ENCODE measurements around the gene RNASEL. TPM values are rescaled to one million over a fixed set of nuclear protein-coding genes. Genes with fewer than 3 reads are reported as not detected.

Gene RNASEL
- total RNA-seq, 1 donor from 2014 or later, result 4.2 TPM

DNA sequence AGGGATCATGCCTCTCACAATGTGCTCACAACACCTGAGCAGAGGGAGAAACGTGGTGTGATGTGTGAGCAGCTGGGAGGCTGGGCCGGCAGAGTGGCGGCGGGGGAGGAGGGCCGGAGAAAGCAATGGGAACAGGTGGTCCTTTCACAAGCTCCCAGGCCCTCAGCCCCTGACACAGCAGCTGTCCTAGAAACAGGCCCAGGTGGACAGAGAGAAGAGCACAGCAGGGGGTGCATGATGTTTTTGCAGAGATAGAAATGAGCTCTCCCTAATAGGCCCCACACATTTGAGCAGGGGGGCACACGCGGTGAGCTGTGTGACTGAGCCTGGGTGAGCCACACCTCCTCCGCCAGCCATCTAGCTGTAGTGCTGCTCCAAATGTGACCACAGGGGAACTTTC lies 22.7 kb upstream of the RNASEL start:
- H3K9me3 Mint-ChIP-seq (ENCODE audit: low read depth), result no peaks in the 10 kb centered on the region
- H3K36me3 Mint-ChIP-seq (ENCODE audit: insufficient read depth), result no peaks in the 10 kb centered on the region
- no peak overlapping the region for H3K27ac Mint-ChIP-seq
- H3K27me3 Mint-ChIP-seq, result peaks cover 86% of the 10 kb centered on the region
- H3K4me3 Mint-ChIP-seq (ENCODE audit: low read depth), result no peak overlapping the region
- TF ChIP-seq, protein P1, sequence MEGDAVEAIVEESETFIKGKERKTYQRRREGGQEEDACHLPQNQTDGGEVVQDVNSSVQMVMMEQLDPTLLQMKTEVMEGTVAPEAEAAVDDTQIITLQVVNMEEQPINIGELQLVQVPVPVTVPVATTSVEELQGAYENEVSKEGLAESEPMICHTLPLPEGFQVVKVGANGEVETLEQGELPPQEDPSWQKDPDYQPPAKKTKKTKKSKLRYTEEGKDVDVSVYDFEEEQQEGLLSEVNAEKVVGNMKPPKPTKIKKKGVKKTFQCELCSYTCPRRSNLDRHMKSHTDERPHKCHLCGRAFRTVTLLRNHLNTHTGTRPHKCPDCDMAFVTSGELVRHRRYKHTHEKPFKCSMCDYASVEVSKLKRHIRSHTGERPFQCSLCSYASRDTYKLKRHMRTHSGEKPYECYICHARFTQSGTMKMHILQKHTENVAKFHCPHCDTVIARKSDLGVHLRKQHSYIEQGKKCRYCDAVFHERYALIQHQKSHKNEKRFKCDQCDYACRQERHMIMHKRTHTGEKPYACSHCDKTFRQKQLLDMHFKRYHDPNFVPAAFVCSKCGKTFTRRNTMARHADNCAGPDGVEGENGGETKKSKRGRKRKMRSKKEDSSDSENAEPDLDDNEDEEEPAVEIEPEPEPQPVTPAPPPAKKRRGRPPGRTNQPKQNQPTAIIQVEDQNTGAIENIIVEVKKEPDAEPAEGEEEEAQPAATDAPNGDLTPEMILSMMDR (IDR thresholded peaks at IDR 0.05; ENCODE audit: unreplicated experiment), result no peak
- no peak for DNase-seq (ENCODE audit: low spot score, unreplicated experiment)
- peaks cover 11% of the 10 kb centered on the region for H3K4me1 Mint-ChIP-seq (ENCODE audit: low read depth)

DNA sequence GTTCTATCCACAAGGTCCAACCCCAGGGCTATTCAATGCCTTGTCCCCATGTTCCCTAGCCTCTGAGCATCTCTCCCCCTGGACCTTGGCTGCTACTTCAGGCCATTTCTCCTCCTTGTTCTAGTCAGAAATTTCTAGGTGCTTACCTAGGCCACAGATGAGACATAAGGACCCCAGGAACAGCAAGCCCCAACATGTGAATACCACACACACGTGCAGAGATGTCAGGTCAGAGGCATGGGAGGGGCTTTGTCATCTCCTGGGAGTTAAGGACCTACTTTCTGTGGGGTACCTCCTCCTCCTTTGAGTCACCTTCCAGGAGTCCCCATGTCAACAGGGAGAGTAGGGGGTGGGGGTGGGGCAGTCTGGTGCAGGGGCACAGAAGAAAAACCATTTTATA lies 22.3 kb upstream of the RNASEL start:
- H3K27me3 Mint-ChIP-seq, result peaks cover 86% of the 10 kb centered on the region
- H3K4me3 Mint-ChIP-seq (ENCODE audit: low read depth), result no peak overlapping the region
- no peaks in the 10 kb centered on the region for H3K9me3 Mint-ChIP-seq (ENCODE audit: low read depth)
- H3K36me3 Mint-ChIP-seq (ENCODE audit: insufficient read depth), result no peaks in the 10 kb centered on the region
- peaks cover 9% of the 10 kb centered on the region for H3K4me1 Mint-ChIP-seq (ENCODE audit: low read depth)
- no peak overlapping the region for H3K27ac Mint-ChIP-seq
- TF ChIP-seq, protein P1 (IDR thresholded peaks at IDR 0.05; ENCODE audit: unreplicated experiment), result no peak
- no peak for DNase-seq (ENCODE audit: low spot score, unreplicated experiment)

DNA sequence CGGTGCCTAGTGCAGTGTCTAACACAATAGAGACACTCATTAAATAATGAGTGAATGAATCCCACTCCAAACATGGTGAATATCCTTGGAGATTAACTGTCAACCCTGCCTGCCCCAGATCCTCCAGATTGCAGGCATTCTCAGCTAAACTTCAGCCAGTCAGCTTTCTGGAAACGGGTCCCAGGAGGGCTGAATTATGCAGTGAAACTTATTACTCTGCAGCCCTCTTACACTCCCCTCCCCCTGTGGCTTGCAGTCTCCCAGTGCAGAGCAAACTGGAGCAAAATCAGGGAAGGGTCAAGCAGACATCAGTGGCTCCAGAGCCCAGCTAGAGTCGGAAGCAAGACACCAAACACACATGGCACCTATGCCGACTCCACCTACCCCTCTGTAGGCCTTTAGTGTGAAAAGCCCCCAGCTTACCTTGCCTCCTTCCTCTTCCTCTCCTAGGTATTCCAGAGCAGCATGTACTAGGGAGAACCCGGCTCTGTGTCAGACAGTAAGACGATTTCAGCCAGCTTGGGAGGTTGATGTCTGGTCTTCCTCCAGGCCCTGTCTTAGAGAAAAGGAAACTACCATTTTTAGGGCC lies 21.6 kb upstream of the RNASEL start:
- Mint-ChIP-seq H3K9me3 (ENCODE audit: low read depth) (no peaks in the 10 kb centered on the region), H3K27ac (no peak overlapping the region)

DNA sequence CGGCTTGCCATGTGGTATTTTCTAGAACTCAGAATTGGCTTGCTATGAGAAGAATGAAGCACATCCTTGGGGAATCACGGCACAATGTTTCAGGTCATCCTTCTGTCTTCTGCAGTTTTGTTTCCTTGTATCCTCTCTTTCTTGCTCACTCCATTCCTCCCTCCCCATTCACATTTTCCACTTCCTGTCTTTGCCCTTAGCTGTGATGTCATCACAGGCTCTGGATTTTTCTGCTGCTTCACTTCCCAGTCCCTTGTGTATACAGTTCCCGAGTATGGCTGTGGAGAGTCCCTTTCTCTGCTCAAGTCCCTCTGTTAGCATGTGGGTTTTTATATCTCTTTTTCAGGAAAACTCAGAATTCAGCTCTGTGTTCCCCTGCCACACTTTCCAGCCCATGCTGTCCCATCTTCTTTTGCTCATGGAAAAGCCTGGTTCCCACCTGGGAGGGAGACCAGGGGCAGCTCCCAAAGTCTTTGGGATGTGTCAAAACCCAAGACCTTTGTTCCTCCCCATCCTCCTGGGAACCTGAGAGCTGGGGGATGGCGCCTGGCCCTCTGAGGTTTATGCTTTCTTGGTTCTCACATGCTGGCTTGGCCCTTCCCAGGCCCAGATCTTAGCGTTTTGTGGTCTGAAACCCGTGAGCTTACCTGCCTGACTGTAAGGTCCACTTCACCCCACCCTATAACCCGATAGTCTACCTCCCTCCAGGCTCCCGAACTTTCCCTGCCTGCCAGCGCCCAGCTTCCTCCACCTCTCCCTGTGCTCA lies 20.0 kb upstream of the RNASEL start:
- Mint-ChIP-seq H3K27me3 (peaks cover 81% of the 10 kb centered on the region), H3K27ac (no peak overlapping the region), H3K36me3 (ENCODE audit: insufficient read depth) (no peaks in the 10 kb centered on the region), H3K4me1 (ENCODE audit: low read depth) (peaks cover 8% of the 10 kb centered on the region), H3K4me3 (ENCODE audit: low read depth) (no peak overlapping the region), H3K9me3 (ENCODE audit: low read depth) (no peaks in the 10 kb centered on the region)
- TF ChIP-seq, protein P1 (IDR thresholded peaks at IDR 0.05; ENCODE audit: unreplicated experiment), result no peak
- no peak for DNase-seq (ENCODE audit: low spot score, unreplicated experiment)

More for the DNA sequence above, 21.6 kb upstream of the RNASEL start:
- TF ChIP-seq, protein P1 (IDR thresholded peaks at IDR 0.05; ENCODE audit: unreplicated experiment), result no peak
- H3K4me3 Mint-ChIP-seq (ENCODE audit: low read depth), result no peak overlapping the region
- no peaks in the 10 kb centered on the region for H3K36me3 Mint-ChIP-seq (ENCODE audit: insufficient read depth)
- no peak for DNase-seq (ENCODE audit: low spot score, unreplicated experiment)
- peaks cover 81% of the 10 kb centered on the region for H3K27me3 Mint-ChIP-seq
- peaks cover 6% of the 10 kb centered on the region for H3K4me1 Mint-ChIP-seq (ENCODE audit: low read depth)

DNA sequence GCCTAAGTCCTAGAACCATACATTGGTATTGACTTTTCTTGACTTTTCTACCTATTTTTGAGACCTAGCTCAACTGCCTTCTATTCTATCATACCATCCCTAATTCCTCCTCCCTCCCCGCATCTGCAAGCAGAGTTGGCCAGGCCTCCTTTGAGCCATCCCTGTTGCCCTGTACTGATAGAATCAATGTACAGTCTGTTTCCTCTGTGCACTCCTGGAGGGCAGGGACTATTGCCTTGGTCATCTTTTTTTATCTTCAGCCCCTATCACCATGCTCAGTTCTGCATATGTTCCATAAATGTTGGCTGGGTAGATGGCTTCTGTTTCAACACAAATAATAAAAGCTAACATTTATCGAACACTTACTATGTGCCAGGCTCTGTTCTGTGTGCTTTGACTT lies 19.2 kb upstream of the RNASEL start:
- TF ChIP-seq, protein P1 (IDR thresholded peaks at IDR 0.05; ENCODE audit: unreplicated experiment), result no peak
- Mint-ChIP-seq H3K9me3 (ENCODE audit: low read depth) (no peaks in the 10 kb centered on the region), H3K27me3 (peaks cover 73% of the 10 kb centered on the region), H3K27ac (no peak overlapping the region), H3K4me3 (ENCODE audit: low read depth) (no peak overlapping the region), H3K36me3 (ENCODE audit: insufficient read depth) (no peaks in the 10 kb centered on the region), H3K4me1 (ENCODE audit: low read depth) (peaks cover 11% of the 10 kb centered on the region)
- no peak for DNase-seq (ENCODE audit: low spot score, unreplicated experiment)
